HL-60 (cell line): Measurements from ENCODE around the gene SHISA8.

Experiments
- DNase-seq, 2 experiments: peaks; one replicate each; pipeline ENCODE4 v3.0.0-alpha.2; 2010 to 2020; ENCODE audit warnings: low read depth in 1 of 2, low spot score in 1 of 2
- H3K27ac ChIP-seq: fragments of 250-450 bp; sonication (Bioruptor Pico); replicated peaks from 2 replicates; pipeline ENCODE4 v1.5.1; 2020; ENCODE audit warnings: mild to moderate bottlenecking, moderate library complexity
- H3K27me3 ChIP-seq: fragments of 250-450 bp; sonication (Bioruptor Pico); 2 replicates; pipeline ENCODE4 v1.5.1; 2021; ENCODE audit warnings: mild to moderate bottlenecking, moderate library complexity; ENCODE audit not compliant: insufficient read depth, poor library complexity, severe bottlenecking
- H3K4me3 ChIP-seq: replicated peaks from 2 replicates; pipeline ENCODE4 v1.5.1; 2011; ENCODE audit warnings: mild to moderate bottlenecking, control low read depth, low read length; ENCODE audit not compliant: insufficient read depth
- CTCF ChIP-seq: IDR thresholded peaks from one replicate; pipeline ENCODE4 v1.5.1; 2011; ENCODE audit warnings: low read length, control low read depth, inconsistent platforms; ENCODE audit not compliant: insufficient read depth
- GABPA ChIP-seq: IDR thresholded peaks from 2 replicates; pipeline ENCODE4 v1.6.1; 2012; ENCODE audit warnings: low read depth
- POLR2AphosphoS5 ChIP-seq: IDR thresholded peaks from 2 replicates; pipeline ENCODE4 v1.6.1; 2012; ENCODE audit warnings: low read depth
- REST ChIP-seq: IDR thresholded peaks from 2 replicates; pipeline ENCODE4 v1.6.1; 2012; ENCODE audit warnings: low read depth; ENCODE audit not compliant: insufficient replicate concordance
- SPI1 ChIP-seq: IDR thresholded peaks from 2 replicates; pipeline ENCODE4 v1.6.1; 2012; ENCODE audit warnings: low read depth, mild to moderate bottlenecking, borderline replicate concordance

The SHISA8 gene

GRCh38 chr22:41910050-41911000 lies 4.5 kb downstream of the SHISA8 start:
- no peak for DNase-seq
- no peak for TF ChIP-seq POLR2AphosphoS5
- TF ChIP-seq SPI1 = no peak
- no peak for TF ChIP-seq REST
- TF ChIP-seq GABPA = no peak
- no peak for TF ChIP-seq CTCF
- H3K27ac ChIP-seq = no peak overlapping the region
- H3K4me3 ChIP-seq = 0 out of 2 replicates have a peak overlapping the region, but pooled peaks have one; percentile 4
- H3K27me3 ChIP-seq = peaks cover 41% of the 10 kb centered on the region

GRCh38 chr22:41909310-41910049 lies 5.4 kb downstream of the SHISA8 start:
- Histone ChIP-seq H3K27ac (no peak overlapping the region), H3K4me3 (no peak overlapping the region), H3K27me3 (peaks cover 38% of the 10 kb centered on the region)
- TF ChIP-seq SPI1 = no peak
- TF ChIP-seq POLR2AphosphoS5 = no peak
- no peak for TF ChIP-seq REST
- no peak for TF ChIP-seq CTCF
- TF ChIP-seq GABPA = no peak
- DNase-seq = no peak

- H3K27me3 ChIP-seq = peaks cover 36% of the 10 kb centered on the region
- peak; percentile 23; the same call in 1 of the 2 replicates for TF ChIP-seq POLR2AphosphoS5
- no peak for TF ChIP-seq SPI1
- TF ChIP-seq REST = no peak
- TF ChIP-seq GABPA = no peak
- DNase-seq = peak in 1 of 2 experiments; percentile 53
- no peak overlapping the region for H3K4me3 ChIP-seq
- H3K27ac ChIP-seq = no peak overlapping the region
Measured at GRCh38 chr22:41908411-41909309, 6.2 kb downstream of the SHISA8 start.
